HepG2 (cell line): ENCODE data around the gene RNASE11. TPM values are rescaled to one million over a fixed set of nuclear protein-coding genes. Genes with fewer than 3 reads are reported as not detected.

ENCODE experiments used
- EHMT2 ChIP-seq: fragments of 200-600 bp; sonication (generic); IDR thresholded peaks from 2 replicates; pipeline ENCODE4 v1.7.0; 2017; ENCODE audit warnings: antibody characterized with exemption, low read depth, low read length, borderline replicate concordance
- EZH2 ChIP-seq: conservative IDR thresholded peaks from 2 replicates; pipeline ENCODE4 v1.6.1; 2012; ENCODE audit warnings: mild to moderate bottlenecking, low read depth, low read length, moderate library complexity
- FOXK1 ChIP-seq: sonication (generic); formaldehyde crosslinking; IDR thresholded peaks from 2 replicates; pipeline ENCODE4 v1.4.0; 2020; ENCODE audit warnings: low read depth, missing genetic modification reagents, borderline replicate concordance
- GABPB1 ChIP-seq: IDR thresholded peaks from 2 replicates; pipeline ENCODE4 v1.6.1; 2016; ENCODE audit warnings: mild to moderate bottlenecking, missing genetic modification reagents, moderate library complexity, missing compliant biosample characterization
- GTF3A ChIP-seq: sonication (generic); formaldehyde crosslinking; conservative IDR thresholded peaks from 2 replicates; pipeline ENCODE4 v1.4.0; 2020; ENCODE audit warnings: mild to moderate bottlenecking, missing genetic modification reagents
- NR2C2 ChIP-seq: sonication (generic); formaldehyde crosslinking; IDR thresholded peaks from 2 replicates; pipeline ENCODE4 v1.4.0; 2020; ENCODE audit warnings: missing genetic modification reagents, mild to moderate bottlenecking, moderate library complexity, borderline replicate concordance
- SETDB1 ChIP-seq: sonication (generic); formaldehyde crosslinking; IDR thresholded peaks from 2 replicates; pipeline ENCODE4 v1.5.1; 2020; ENCODE audit warnings: missing genetic modification reagents, mild to moderate bottlenecking, borderline replicate concordance
- SOX5 ChIP-seq: IDR thresholded peaks from 2 replicates; pipeline ENCODE4 v1.6.1; 2016; ENCODE audit warnings: borderline replicate concordance
- SP1 ChIP-seq, 2 experiments: fragments of 450-650 bp in 1 of 2; sonication (generic) in 1 of 2; formaldehyde crosslinking in 1 of 2; IDR thresholded peaks; 2 replicates each; pipeline versions ENCODE4 v1.4.0 to v1.6.1; 2016 to 2020; ENCODE audit warnings: missing genetic modification reagents in 1 of 2
- SRSF4 ChIP-seq: fragments of 200-400 bp; formaldehyde crosslinking; IDR thresholded peaks from one replicate; pipeline ENCODE4 v1.6.1; 2018; ENCODE audit warnings: mild to moderate bottlenecking, low read depth, low read length, moderate library complexity; ENCODE audit not compliant: poor library complexity, severe bottlenecking
- ZNF652 ChIP-seq: IDR thresholded peaks from 2 replicates; pipeline ENCODE4 v1.6.1; 2016; ENCODE audit warnings: low read depth, borderline replicate concordance
- ZNF737 ChIP-seq: sonication (generic); formaldehyde crosslinking; IDR thresholded peaks from 2 replicates; pipeline ENCODE4 v1.5.0; 2020; ENCODE audit warnings: missing genetic modification reagents, mild to moderate bottlenecking, borderline replicate concordance
- polyA plus RNA-seq, 8 experiments: library from polyadenylated mRNA; depleted of rRNA in 3 of 8; stranded (reverse) in 7 of 8; unstranded in 1 of 8; fragments of >200 nt; fragmentation: Illumina TruSeq in 4 of 8; extraction: Trizol in 4 of 8; gene quantifications; 2 replicates each; pipeline versions ENCODE4 v1.2.1 to v1.2.3, GENCODE V29; 2011 to 2016; ENCODE audit warnings: low read depth in 4 of 8, missing spikeins in 1 of 8, mixed read lengths in 1 of 8; ENCODE audit not compliant: insufficient read depth in 1 of 8
- total RNA-seq, 5 experiments: library from RNA; depleted of rRNA; stranded (reverse); fragments of >200 nt; fragmentation: Illumina TruSeq; extraction: Trizol; gene quantifications; 2 replicates each; pipeline ENCODE4 v1.2.3, GENCODE V29; 2016; ENCODE audit warnings: low read depth in 1 of 5
- TF ChIP-seq, protein P1 (sequence below): sonication (generic); formaldehyde crosslinking; IDR thresholded peaks from 2 replicates; pipeline ENCODE4 v1.5.1; 2020; ENCODE audit warnings: mild to moderate bottlenecking, missing genetic modification reagents, borderline replicate concordance
- TF ChIP-seq, protein P2 (sequence below): sonication (generic); formaldehyde crosslinking; IDR thresholded peaks from 2 replicates; pipeline ENCODE4 v1.4.0; 2020; ENCODE audit warnings: missing genetic modification reagents
- TF ChIP-seq, protein P3 (sequence below): sonication (generic); formaldehyde crosslinking; IDR thresholded peaks from 2 replicates; pipeline ENCODE4 v1.4.0; 2020; ENCODE audit warnings: mild to moderate bottlenecking, low read depth, missing genetic modification reagents
- TF ChIP-seq, protein P4 (sequence below): IDR thresholded peaks from 2 replicates; pipeline ENCODE4 v1.6.1; 2012; ENCODE audit warnings: low read length, improper control_type of control experiment
- TF ChIP-seq, protein P5 (sequence below): IDR thresholded peaks from 2 replicates; pipeline ENCODE4 v1.6.1; 2018; ENCODE audit warnings: missing genetic modification reagents

The RNASE11 gene
- total and polyA plus RNA-seq, 2 of the 13 experiments (the other 11 are each of a cell fraction or from before 2014, with no cell fraction given): not detected

DNA sequence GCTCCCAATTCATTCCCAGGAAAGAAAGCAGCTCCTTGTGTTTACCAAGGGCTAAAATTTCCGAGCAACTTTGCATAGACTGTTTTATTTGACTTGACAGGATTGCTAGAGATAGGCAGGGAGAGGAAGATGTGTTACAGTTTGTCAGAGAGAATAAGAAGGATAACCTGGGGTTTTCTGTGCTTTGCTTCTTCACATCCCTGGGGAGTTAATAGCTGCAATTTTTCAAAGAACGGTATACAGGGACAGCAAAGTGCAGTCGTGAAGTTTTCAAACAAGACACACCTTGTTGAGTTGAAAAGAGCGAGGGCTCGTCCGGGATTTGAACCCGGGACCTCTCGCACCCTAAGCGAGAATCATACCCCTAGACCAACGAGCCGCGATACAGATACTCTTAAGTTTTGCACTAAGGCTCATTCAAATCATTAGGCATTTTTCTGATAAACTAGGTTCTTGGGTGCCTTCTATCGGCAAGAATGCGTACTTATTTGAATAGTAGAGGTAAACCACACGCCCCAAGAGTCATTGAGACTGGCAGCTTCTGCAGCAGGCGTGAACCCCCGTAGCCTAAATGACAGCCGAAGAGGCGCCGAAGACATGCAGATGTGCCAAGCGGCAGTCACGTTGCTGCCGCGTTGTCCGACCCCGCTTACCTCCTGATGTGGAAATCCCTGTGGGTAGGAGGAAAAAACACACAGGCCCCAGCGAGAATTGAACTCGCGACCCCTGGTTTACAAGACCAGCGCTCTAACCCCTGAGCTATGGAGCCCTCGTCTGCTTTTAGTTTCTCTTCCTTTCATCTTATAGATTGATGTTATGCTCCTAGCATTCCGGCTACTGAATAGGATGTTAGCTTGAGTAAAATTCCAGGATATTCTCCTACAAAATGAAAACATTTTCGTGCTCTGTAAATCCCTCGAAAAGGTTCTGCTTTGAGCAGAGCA is 25.6 kb upstream of the RNASE11 start (continued):
- TF ChIP-seq EHMT2: no peak
- TF ChIP-seq, protein P1, sequence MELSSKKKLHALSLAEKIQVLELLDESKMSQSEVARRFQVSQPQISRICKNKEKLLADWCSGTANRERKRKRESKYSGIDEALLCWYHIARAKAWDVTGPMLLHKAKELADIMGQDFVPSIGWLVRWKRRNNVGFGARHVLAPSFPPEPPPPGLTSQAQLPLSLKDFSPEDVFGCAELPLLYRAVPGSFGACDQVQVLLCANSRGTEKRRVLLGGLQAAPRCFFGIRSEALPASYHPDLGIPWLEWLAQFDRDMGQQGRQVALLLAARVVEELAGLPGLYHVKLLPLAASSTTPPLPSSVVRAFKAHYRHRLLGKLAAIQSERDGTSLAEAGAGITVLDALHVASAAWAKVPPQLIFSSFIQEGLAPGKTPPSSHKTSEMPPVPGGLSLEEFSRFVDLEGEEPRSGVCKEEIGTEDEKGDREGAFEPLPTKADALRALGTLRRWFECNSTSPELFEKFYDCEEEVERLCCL: no peak
- no peak for TF ChIP-seq SETDB1 (CRISPR knock-in tag)
- no peak for TF ChIP-seq SRSF4
- TF ChIP-seq, protein P2, sequence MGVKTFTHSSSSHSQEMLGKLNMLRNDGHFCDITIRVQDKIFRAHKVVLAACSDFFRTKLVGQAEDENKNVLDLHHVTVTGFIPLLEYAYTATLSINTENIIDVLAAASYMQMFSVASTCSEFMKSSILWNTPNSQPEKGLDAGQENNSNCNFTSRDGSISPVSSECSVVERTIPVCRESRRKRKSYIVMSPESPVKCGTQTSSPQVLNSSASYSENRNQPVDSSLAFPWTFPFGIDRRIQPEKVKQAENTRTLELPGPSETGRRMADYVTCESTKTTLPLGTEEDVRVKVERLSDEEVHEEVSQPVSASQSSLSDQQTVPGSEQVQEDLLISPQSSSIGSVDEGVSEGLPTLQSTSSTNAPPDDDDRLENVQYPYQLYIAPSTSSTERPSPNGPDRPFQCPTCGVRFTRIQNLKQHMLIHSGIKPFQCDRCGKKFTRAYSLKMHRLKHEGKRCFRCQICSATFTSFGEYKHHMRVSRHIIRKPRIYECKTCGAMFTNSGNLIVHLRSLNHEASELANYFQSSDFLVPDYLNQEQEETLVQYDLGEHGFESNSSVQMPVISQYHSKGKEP: no peak; the same call in 1 of the 2 replicates
- peak; percentile 75 for TF ChIP-seq NR2C2 (CRISPR knock-in tag)
- TF ChIP-seq, protein P3, sequence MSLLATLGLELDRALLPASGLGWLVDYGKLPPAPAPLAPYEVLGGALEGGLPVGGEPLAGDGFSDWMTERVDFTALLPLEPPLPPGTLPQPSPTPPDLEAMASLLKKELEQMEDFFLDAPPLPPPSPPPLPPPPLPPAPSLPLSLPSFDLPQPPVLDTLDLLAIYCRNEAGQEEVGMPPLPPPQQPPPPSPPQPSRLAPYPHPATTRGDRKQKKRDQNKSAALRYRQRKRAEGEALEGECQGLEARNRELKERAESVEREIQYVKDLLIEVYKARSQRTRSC: peak; percentile 79; the same call in 1 of the 2 replicates
- peak; percentile 39; the same call in 1 of the 2 replicates for TF ChIP-seq ZNF737 (CRISPR knock-in tag)
- TF ChIP-seq SP1 (IDR thresholded peaks at IDR 0.05): no peak
- peak; percentile 55; the same call in 1 of the 2 replicates for TF ChIP-seq SP1 (CRISPR knock-in tag; IDR thresholded peaks at IDR 0.05)
- TF ChIP-seq SOX5 (CRISPR knock-in tag): peak; percentile 64
- TF ChIP-seq, protein P4, sequence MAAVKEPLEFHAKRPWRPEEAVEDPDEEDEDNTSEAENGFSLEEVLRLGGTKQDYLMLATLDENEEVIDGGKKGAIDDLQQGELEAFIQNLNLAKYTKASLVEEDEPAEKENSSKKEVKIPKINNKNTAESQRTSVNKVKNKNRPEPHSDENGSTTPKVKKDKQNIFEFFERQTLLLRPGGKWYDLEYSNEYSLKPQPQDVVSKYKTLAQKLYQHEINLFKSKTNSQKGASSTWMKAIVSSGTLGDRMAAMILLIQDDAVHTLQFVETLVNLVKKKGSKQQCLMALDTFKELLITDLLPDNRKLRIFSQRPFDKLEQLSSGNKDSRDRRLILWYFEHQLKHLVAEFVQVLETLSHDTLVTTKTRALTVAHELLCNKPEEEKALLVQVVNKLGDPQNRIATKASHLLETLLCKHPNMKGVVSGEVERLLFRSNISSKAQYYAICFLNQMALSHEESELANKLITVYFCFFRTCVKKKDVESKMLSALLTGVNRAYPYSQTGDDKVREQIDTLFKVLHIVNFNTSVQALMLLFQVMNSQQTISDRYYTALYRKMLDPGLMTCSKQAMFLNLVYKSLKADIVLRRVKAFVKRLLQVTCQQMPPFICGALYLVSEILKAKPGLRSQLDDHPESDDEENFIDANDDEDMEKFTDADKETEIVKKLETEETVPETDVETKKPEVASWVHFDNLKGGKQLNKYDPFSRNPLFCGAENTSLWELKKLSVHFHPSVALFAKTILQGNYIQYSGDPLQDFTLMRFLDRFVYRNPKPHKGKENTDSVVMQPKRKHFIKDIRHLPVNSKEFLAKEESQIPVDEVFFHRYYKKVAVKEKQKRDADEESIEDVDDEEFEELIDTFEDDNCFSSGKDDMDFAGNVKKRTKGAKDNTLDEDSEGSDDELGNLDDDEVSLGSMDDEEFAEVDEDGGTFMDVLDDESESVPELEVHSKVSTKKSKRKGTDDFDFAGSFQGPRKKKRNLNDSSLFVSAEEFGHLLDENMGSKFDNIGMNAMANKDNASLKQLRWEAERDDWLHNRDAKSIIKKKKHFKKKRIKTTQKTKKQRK: no peak
- no peak for TF ChIP-seq EZH2
- peak; percentile 68 for TF ChIP-seq GABPB1 (CRISPR knock-in tag)
- no peak for TF ChIP-seq GTF3A (CRISPR knock-in tag)
- no peak; the same call in 1 of the 2 replicates for TF ChIP-seq ZNF652 (CRISPR knock-in tag)
- TF ChIP-seq, protein P5, sequence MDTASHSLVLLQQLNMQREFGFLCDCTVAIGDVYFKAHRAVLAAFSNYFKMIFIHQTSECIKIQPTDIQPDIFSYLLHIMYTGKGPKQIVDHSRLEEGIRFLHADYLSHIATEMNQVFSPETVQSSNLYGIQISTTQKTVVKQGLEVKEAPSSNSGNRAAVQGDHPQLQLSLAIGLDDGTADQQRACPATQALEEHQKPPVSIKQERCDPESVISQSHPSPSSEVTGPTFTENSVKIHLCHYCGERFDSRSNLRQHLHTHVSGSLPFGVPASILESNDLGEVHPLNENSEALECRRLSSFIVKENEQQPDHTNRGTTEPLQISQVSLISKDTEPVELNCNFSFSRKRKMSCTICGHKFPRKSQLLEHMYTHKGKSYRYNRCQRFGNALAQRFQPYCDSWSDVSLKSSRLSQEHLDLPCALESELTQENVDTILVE: peak; percentile 75
- peak; percentile 79 for TF ChIP-seq FOXK1
